ENCODE results near the gene MALAT1. TPM values are rescaled to one million over a fixed set of nuclear protein-coding genes. Genes with fewer than 3 reads are reported as not detected.

MALAT1 gene
- total RNA-seq, 4 donors from 2014 or later: 16,732 to 21,734 (median 18,618) TPM

DNA sequence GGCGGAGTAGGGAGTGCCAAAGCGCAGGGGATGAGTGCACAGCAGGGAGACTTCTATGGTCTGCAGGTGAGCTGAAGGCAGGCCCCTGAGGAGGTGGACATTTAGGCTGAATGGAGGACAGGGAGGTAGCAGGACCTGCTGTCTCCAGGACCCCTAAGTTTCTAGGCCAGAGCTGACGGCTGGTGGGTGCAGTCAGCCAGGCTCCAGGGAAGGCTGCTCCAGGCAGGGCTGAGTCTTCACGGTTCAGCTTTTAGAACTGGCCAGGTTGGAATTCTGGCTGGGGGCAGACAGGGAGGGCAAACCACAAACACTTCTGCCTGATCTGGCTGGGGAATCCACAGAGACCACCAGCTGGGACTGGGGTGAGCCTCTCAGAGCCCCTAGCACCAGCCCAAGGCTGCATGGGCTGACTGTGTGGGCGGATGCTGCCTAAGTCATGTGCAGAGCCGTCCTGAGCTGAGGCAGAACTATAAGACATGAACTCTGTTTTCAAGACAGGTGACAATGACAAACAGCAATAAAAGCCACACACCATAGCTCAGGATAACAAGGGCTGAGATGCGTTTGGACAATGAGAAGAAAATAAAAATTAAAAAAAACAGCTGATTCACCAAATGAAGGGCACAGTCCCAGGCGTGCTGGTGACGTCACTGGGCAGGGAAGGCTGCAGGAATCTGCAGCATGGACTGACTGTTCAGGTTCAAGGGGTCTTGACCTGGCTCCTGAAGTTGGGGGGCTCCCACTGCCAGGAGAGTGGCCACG is 10.4 kb upstream of the MALAT1 start:
- TF ChIP-seq, protein P1, sequence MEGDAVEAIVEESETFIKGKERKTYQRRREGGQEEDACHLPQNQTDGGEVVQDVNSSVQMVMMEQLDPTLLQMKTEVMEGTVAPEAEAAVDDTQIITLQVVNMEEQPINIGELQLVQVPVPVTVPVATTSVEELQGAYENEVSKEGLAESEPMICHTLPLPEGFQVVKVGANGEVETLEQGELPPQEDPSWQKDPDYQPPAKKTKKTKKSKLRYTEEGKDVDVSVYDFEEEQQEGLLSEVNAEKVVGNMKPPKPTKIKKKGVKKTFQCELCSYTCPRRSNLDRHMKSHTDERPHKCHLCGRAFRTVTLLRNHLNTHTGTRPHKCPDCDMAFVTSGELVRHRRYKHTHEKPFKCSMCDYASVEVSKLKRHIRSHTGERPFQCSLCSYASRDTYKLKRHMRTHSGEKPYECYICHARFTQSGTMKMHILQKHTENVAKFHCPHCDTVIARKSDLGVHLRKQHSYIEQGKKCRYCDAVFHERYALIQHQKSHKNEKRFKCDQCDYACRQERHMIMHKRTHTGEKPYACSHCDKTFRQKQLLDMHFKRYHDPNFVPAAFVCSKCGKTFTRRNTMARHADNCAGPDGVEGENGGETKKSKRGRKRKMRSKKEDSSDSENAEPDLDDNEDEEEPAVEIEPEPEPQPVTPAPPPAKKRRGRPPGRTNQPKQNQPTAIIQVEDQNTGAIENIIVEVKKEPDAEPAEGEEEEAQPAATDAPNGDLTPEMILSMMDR (IDR thresholded peaks at IDR 0.05; ENCODE audit: low read depth): no peak

DNA sequence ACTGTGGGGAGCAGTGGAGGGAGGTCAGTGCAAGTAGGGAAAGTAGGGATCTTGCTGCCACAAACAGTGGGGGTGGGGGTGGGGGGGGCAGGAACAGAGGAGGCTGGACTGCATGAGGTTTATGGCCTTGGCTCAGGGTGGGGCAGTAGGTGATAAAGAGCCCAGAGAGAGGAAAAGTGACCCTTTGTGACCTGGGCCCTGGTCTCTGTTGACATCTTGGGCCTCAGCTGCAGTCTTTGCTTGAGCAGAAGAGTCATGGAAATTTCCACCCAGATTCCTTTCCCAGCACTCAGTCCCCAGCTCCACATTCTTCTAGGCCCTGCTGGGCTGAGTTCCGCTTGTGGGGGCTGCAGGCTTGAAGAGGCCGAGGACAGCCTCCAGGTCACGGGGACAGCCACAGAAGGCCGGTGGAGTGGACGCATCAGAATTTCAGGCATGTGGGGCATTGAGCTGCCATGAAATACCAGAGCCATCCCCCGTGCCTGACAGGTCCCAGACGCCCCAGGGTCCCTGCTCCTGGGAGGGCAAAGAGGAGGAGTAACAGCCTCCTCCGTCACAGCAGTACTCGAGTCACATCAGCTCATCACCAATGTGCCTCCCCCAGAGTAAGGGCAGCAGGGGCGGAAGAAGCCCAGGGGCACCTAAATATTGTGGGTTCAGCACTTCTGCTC is 9.7 kb upstream of the MALAT1 start:
- TF ChIP-seq, protein P1 (IDR thresholded peaks at IDR 0.05; ENCODE audit: low read depth): no peak

DNA sequence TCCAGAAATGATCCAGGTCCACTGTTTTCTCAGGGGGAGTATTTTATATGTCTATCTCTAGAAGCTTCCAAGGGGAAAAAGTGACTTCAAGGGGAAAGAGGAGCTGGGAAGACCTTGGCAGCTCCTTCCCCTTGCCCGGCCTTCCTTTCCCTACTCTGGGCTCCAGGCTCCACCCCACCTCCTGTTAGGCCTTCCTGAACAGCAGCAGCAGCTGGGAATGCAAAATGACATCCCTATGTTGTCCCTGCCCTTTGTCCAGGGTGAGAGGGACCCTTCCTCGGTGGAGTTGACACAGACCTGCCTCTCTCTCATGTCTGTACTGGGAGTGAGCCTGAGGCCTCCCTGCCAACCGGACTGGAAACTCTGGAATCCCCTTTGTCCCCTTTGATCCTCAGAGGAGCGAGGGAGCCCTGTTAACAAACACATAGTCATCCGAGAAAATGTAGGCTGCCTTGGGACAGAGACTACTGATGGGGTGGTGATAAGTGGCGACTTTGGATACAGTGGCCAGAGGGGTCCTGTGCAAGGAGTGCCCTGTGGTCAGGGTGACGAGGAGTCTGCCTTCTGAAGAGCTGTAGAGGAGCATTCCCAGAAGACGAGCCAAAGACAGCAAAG is 9.0 kb upstream of the MALAT1 start:
- TF ChIP-seq, protein P1 (IDR thresholded peaks at IDR 0.05; ENCODE audit: low read depth): no peak

DNA sequence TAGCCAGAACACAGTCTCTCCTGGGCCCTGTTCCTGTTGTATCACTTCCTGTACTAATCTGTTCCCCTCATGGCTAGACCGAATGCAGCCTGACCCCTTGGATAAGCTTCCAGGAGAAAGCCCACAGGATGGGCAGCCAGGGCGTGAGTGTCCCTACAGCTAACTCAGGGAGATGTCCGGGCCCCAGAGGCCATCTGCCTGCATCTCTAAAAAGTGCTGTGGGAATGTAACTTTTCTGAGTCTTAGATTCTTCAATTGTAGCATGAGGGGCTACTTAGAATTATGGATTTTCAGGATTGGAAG is 7.7 kb upstream of the MALAT1 start:
- TF ChIP-seq, protein P1 (IDR thresholded peaks at IDR 0.05; ENCODE audit: low read depth): no peak

DNA sequence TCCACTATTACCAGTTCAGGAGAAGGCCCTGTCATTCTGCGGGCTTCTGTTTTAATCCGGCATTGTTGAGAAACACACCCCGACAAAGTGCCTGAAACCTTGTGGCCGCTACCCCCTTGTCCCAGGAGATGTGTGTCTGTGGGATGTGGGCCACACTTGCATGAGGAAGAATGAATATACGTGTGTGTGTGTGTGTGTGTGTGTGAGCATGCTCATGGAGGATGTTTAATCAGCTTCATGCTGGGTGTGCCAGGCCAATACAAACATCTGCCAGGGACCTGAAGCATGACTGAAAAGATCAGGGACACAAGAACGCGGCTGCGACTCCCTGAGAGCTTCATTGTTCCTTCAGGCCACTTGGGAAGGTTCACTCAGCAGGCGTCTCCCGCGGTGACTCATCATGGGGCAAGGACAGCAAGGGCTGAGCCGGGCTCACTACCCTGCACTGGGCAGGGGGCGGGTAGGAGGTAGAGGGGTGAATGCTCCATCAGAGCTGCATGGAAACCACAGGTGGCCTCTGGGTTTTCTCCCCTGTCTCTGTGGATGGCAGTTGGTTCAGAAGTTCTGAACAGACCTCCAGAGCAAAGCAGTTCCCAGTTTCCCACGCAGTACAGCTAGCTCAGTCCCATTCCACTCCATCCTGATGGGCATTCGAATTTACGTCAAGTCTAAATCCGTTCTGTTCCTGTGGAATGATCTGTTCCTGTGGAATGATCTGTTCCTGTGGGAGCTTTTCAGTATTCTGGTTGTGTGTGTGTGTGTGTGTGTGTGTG is 7.0 kb upstream of the MALAT1 start:
- TF ChIP-seq, protein P1 (IDR thresholded peaks at IDR 0.05; ENCODE audit: low read depth): no peak

DNA sequence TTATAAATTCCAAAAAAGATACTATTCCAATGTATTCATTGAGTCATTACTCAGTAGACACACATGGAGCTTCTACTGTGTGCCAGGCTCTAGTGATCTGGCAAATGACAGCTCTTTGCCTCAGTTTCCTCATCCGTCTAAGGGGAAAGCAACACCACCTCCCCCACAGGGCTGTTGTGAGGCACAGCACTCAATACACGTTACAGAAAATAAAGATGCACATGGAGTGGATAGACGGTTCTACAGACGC is 6.5 kb upstream of the MALAT1 start:
- TF ChIP-seq, protein P1 (IDR thresholded peaks at IDR 0.05; ENCODE audit: low read depth): no peak

Data from subcutaneous adipose tissue (tissue), 4 donors.